K562 (cell line): ENCODE measurements around the gene TMEM121. TPM values are rescaled to one million over a fixed set of nuclear protein-coding genes. Genes with fewer than 3 reads are reported as not detected.

ENCODE experiments used
- ATAC-seq: fragments of 200-7000 bp; cut with Tn5 transposase; 3 replicates; pipeline ENCODE4 v1.9.1; 2020; ENCODE audit warnings: moderate library complexity
- BruUV-seq: library from RNA; stranded (reverse); fragments of 400-500 nt; replicated peaks from 2 replicates; lab custom pipeline; 2021; lab: Mats Ljungman, UMichigan
- CTCF ChIA-PET: fragments of 300-600 bp; formaldehyde crosslinking; extraction: SDS; loops from one replicate; lab custom pipeline; 2021; ENCODE audit warnings: low intra/inter-chr PET ratio; lab: Yijun Ruan, JAX
- POLR2A ChIA-PET: fragments of 300-600, 350-650 bp; sonication (Branson Sonifier 250); formaldehyde crosslinking; extraction: SDS; loops from one replicate; lab custom pipeline; 2021; ENCODE audit warnings: antibody characterized with exemption, inconsistent platforms; lab: Yijun Ruan, JAX
- DNase-seq, 4 experiments: peaks; one replicate each; pipeline versions ENCODE4 v3.0.0 to v3.0.0-alpha.2; 2011 to 2018; ENCODE audit warnings: low spot score in 3 of 4, mixed read lengths in 3 of 4; ENCODE audit errors: extremely low read depth in 1 of 4
- FAIRE-seq: peaks from 2 replicates; lab custom pipeline; 2011; peaks lifted over from hg19 to GRCh38; lab: Jason Lieb, UNC
- H2AFZ ChIP-seq: 2 replicates; pipeline ENCODE4 v1.6.0; 2011; ENCODE audit warnings: low read depth, low read length, control low read depth, inconsistent platforms
- H3K27ac ChIP-seq: fragments of 200-600 bp; 3 replicates; pipeline ENCODE4 v1.8.0; 2011; ENCODE audit warnings: low read depth, mild to moderate bottlenecking, control low read depth, inconsistent platforms, low read length, moderate library complexity, mixed read lengths; ENCODE audit errors: extremely low read depth
- H3K27me3 ChIP-seq, 2 experiments: fragments of 300-600 bp in 1 of 2; 2 replicates in 1 of 2; 3 replicates in 1 of 2; pipeline versions ENCODE4 v1.6.0 to v1.8.0; 2011; ENCODE audit warnings: inconsistent platforms in 2 of 2, low read length in 2 of 2, mild to moderate bottlenecking in 1 of 2, mixed read lengths in 1 of 2, moderate library complexity in 1 of 2; ENCODE audit not compliant: control insufficient read depth in 2 of 2, insufficient read depth in 2 of 2
- H3K36me3 ChIP-seq: fragments of 300-600 bp; 3 replicates; pipeline ENCODE4 v1.8.0; 2011; ENCODE audit warnings: mild to moderate bottlenecking, low read length, inconsistent platforms; ENCODE audit not compliant: control insufficient read depth, insufficient read depth
- H3K4me1 ChIP-seq, 2 experiments: fragments of 200-600 bp in 1 of 2; replicated peaks in 1 of 2; 2 replicates in 1 of 2; 3 replicates in 1 of 2; pipeline versions ENCODE4 v1.5.1 to v1.8.0; 2011; ENCODE audit warnings: inconsistent platforms in 2 of 2, low read length in 2 of 2, mild to moderate bottlenecking in 1 of 2, mixed read lengths in 1 of 2, moderate library complexity in 1 of 2; ENCODE audit not compliant: control insufficient read depth in 2 of 2, insufficient read depth in 2 of 2
- H3K4me2 ChIP-seq: 2 replicates; pipeline ENCODE4 v1.6.1; 2011; ENCODE audit warnings: low read length, control low read depth, inconsistent platforms, mixed read lengths; ENCODE audit not compliant: insufficient read depth
- H3K4me3 ChIP-seq: fragments of 200-600 bp; sonication (generic), shearing (Covaris generic); 2 replicates; pipeline ENCODE4 v1.5.1; 2016; ENCODE audit warnings: control low read depth, inconsistent platforms
- H3K79me2 ChIP-seq: fragments of 200-600 bp; 3 replicates; pipeline ENCODE4 v1.8.0; 2011; ENCODE audit warnings: low read length, inconsistent platforms; ENCODE audit not compliant: control insufficient read depth, insufficient read depth
- H3K9ac ChIP-seq, 2 experiments: 2 replicates each; pipeline versions ENCODE4 v1.6.0 to v1.6.1; 2011; ENCODE audit warnings: low read depth in 2 of 2, low read length in 2 of 2, control low read depth in 1 of 2, inconsistent platforms in 1 of 2, mild to moderate bottlenecking in 1 of 2, mixed read lengths in 1 of 2; ENCODE audit not compliant: insufficient read depth in 1 of 2
- H3K9me1 ChIP-seq: one replicate; pipeline ENCODE4 v1.6.0; 2011; ENCODE audit warnings: inconsistent platforms, mild to moderate bottlenecking, low read length, moderate library complexity; ENCODE audit not compliant: control insufficient read depth, insufficient read depth
- H3K9me3 ChIP-seq: replicated peaks from 2 replicates; pipeline ENCODE4 v1.5.1; 2011; ENCODE audit warnings: low read depth, low read length, inconsistent platforms; ENCODE audit not compliant: control insufficient read depth, insufficient read depth
- H4K20me1 ChIP-seq: replicated peaks from 2 replicates; pipeline ENCODE4 v1.6.1; 2011; ENCODE audit warnings: low read length, inconsistent platforms, mixed read lengths; ENCODE audit not compliant: control insufficient read depth, insufficient read depth
- ARNT ChIP-seq, 2 experiments: fragments of 450-650 bp; IDR thresholded peaks; 2 replicates each; pipeline ENCODE4 v1.6.1; 2016; ENCODE audit warnings: mild to moderate bottlenecking in 1 of 2
- BRD4 ChIP-seq: fragments of 200-600 bp; sonication (generic); IDR thresholded peaks from 2 replicates; pipeline ENCODE4 v1.6.1; 2017; ENCODE audit warnings: inconsistent platforms
- CCAR2 ChIP-seq: fragments of 200-400 bp; formaldehyde crosslinking; IDR thresholded peaks from 2 replicates; pipeline ENCODE4 v1.6.1; 2017; ENCODE audit warnings: mild to moderate bottlenecking, low read depth, low read length
- GTF2E2 ChIP-seq: fragments of 200-800 bp; sonication (Bioruptor generic); IDR thresholded peaks from 2 replicates; pipeline ENCODE4 v1.6.1; 2016; ENCODE audit warnings: missing genetic modification characterization, missing compliant biosample characterization
- HNRNPH1 ChIP-seq: fragments of 200-400 bp; formaldehyde crosslinking; optimal IDR thresholded peaks from 2 replicates; pipeline ENCODE3; 2017; ENCODE audit warnings: low read depth, mild to moderate bottlenecking, low read length, moderate library complexity
- HOXB6 ChIP-seq: fragments of 250-450 bp; sonication (Bioruptor Pico); IDR thresholded peaks from 2 replicates; pipeline ENCODE4 v1.5.1; 2022; ENCODE audit warnings: mild to moderate bottlenecking, borderline replicate concordance
- LEF1 ChIP-seq: fragments of 450-650 bp; IDR thresholded peaks from 2 replicates; pipeline ENCODE4 v1.6.1; 2016; ENCODE audit warnings: mild to moderate bottlenecking
- NELFE ChIP-seq: IDR thresholded peaks from 2 replicates; pipeline ENCODE4 v1.6.1; 2011; ENCODE audit warnings: mild to moderate bottlenecking; ENCODE audit not compliant: insufficient read depth, insufficient read length
- NFE2 ChIP-seq: IDR thresholded peaks from 2 replicates; pipeline ENCODE4 v1.6.1; 2014; ENCODE audit warnings: antibody characterized with exemption, low read depth
- NR3C1 ChIP-seq: sonication (generic); formaldehyde crosslinking; IDR thresholded peaks from 2 replicates; pipeline ENCODE4 v1.8.1; 2022; ENCODE audit warnings: missing genetic modification reagents
- OTX1 ChIP-seq: fragments of 450-650 bp; formaldehyde crosslinking; IDR thresholded peaks from 2 replicates; pipeline ENCODE4 v1.4.0; 2022; ENCODE audit warnings: mild to moderate bottlenecking
- RNF2 ChIP-seq: sonication (generic); IDR thresholded peaks from 2 replicates; pipeline ENCODE4 v1.6.1; 2016
- SMAD3 ChIP-seq: fragments of 450-650 bp; formaldehyde crosslinking; conservative IDR thresholded peaks from 2 replicates; pipeline ENCODE4 v1.4.0; 2020; ENCODE audit warnings: mild to moderate bottlenecking
- SUPT5H ChIP-seq: fragments of 450-650 bp; IDR thresholded peaks from 2 replicates; pipeline ENCODE4 v1.6.1; 2016
- TAF9B ChIP-seq: fragments of 450-650 bp; IDR thresholded peaks from 2 replicates; pipeline ENCODE4 v1.6.1; 2018; ENCODE audit warnings: mild to moderate bottlenecking; ENCODE audit not compliant: partially characterized antibody
- ZKSCAN1 ChIP-seq: fragments of 150-350 bp; IDR thresholded peaks from 2 replicates; pipeline ENCODE4 v1.6.1; 2016; ENCODE audit warnings: low read depth, low read length
- ZNF175 ChIP-seq: fragments of 200-800 bp; sonication (Bioruptor generic); IDR thresholded peaks from 2 replicates; pipeline ENCODE4 v1.6.1; 2016; ENCODE audit warnings: low read depth, mild to moderate bottlenecking, missing genetic modification characterization, missing compliant biosample characterization
- ZNF232 ChIP-seq: sonication (generic); formaldehyde crosslinking; IDR thresholded peaks from 2 replicates; pipeline ENCODE4 v1.8.0; 2022; ENCODE audit warnings: mild to moderate bottlenecking, missing genetic modification reagents
- ZNF324 ChIP-seq: fragments of 250-450 bp; sonication (Bioruptor Pico); IDR thresholded peaks from 2 replicates; pipeline ENCODE4 v1.4.0; 2020; ENCODE audit warnings: mild to moderate bottlenecking
- ZNF584 ChIP-seq: fragments of 200-800 bp; sonication (Bioruptor generic); IDR thresholded peaks from 2 replicates; pipeline ENCODE4 v1.6.1; 2016; ENCODE audit warnings: low read depth, mild to moderate bottlenecking, missing genetic modification characterization, missing compliant biosample characterization
- ZZZ3 ChIP-seq: fragments of 450-650 bp; IDR thresholded peaks from 2 replicates; pipeline ENCODE4 v1.6.1; 2016; ENCODE audit warnings: antibody characterized with exemption, mild to moderate bottlenecking, moderate library complexity
- WGBS: fragments of 100-300 bp; shearing (Covaris generic); methylation state at CpG from one replicate; pipeline ENCODE4 v1.1.6; 2016; ENCODE audit warnings: low coverage, mixed read lengths; ENCODE audit not compliant: insufficient coverage; ENCODE audit errors: missing lambda C conversion rate; 5-methylcytosine and 5-hydroxymethylcytosine counted together
- in situ Hi-C: fragments of 300-500 bp; cut with MboI; formaldehyde crosslinking; loops from 4 replicates; pipeline ENCODE4 v1.15.0; 2018; ENCODE audit warnings: inconsistent platforms, mixed read lengths
- intact Hi-C: fragments of 100-400 bp; cut with micrococcal nuclease; formaldehyde crosslinking; loops from 2 replicates; pipeline ENCODE4 v1.14.2; 2022
- polyA plus RNA-seq, 8 experiments: library from polyadenylated mRNA; depleted of rRNA in 4 of 8; stranded (reverse) in 5 of 8; unstranded in 3 of 8; fragments of >200 nt; fragmentation: Nextera tagmentation in 2 of 8; fragmentation: Illumina TruSeq in 1 of 8; extraction: Ambion mirVana in 2 of 8; extraction: Trizol in 1 of 8; gene quantifications; 2 replicates each; pipeline versions ENCODE4 v1.2.1 to v1.2.3, GENCODE V29; 2011 to 2014; ENCODE audit warnings: inconsistent platforms in 1 of 8, missing spikeins in 1 of 8
- total RNA-seq, 7 experiments: library from RNA; depleted of rRNA in 6 of 7; stranded (reverse); fragments of >200 nt in 6 of 7; fragmentation: Illumina TruSeq in 2 of 7; extraction: Trizol in 2 of 7; gene quantifications; 2 replicates each; pipeline versions ENCODE4 v1.2.1 to v1.2.3, GENCODE V29; 2011 to 2021; ENCODE audit warnings: low replicate concordance in 1 of 7
- TF ChIP-seq, protein P1 (sequence below): fragments of 250-450 bp; sonication (Bioruptor Pico); IDR thresholded peaks from 2 replicates; pipeline ENCODE4 v1.8.0; 2021; ENCODE audit warnings: moderate library complexity, mild to moderate bottlenecking, inconsistent platforms
- TF ChIP-seq, protein P2 (sequence below): fragments of 450-650 bp; formaldehyde crosslinking; IDR thresholded peaks from 2 replicates; pipeline ENCODE4 v1.4.0; 2020; ENCODE audit warnings: mild to moderate bottlenecking, moderate library complexity
- TF ChIP-seq, protein P3 (sequence below): sonication (generic); formaldehyde crosslinking; IDR thresholded peaks from 2 replicates; pipeline ENCODE4 v1.9.0; 2022; ENCODE audit warnings: mild to moderate bottlenecking, missing genetic modification reagents

TMEM121 gene
- total and polyA plus RNA-seq, 9 of the 15 experiments (the other 6 are each of a cell fraction or from before 2014, with no cell fraction given) = 0.31 to 0.36 TPM; not detected in 7

DNA sequence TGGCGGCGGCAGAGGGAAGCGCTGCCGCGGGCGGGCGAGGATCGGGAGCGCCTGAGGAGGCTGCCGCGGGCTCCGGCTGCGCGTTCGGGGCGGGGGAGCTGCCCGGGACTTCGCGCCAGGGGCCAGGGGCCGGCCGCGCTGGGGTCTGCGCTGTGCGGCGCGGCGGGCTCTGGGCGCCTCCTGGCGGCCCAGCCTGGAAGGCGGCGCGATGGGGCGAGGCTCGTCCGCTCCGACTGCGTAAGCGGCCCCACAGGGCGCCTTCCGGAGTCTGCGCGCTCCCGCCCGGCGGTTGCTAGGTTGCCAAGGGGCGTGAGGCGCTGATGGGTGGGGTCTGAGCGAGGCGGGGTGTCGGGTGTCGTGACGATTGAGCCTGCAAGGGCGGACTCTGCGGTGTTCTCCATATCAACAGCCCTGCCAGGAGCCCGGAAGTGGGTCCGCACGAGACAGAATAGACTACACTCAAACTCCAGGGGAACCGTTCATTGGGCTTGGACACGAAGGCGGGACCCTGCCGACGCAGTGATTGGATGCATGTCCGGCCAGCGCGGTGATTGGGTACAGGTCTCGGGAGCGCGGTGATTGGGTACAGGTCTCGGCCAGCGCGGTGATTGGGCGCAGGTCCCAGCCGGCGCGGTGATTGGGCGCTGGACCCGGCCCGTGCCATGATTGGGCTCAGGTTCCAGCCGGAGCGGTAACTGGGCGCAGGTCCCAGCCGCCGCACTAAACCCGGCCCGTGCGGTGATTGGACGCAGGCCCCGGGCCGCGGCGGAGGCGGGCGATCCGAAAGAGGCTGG lies 35.6 kb upstream of the TMEM121 start, which contains the start of gene TEDC1:
Gene TEDC1 (plus strand): TSS at position 675 of the 794 bp plus-strand sequence. CDS start 130 bp downstream, outside the sequence.
- Histone ChIP-seq H3K4me2 (peak within 1 kb of the TSS; percentile 73; the same call in 1 of the 2 replicates), H2AFZ (peak within 1 kb of the TSS; percentile 90), H3K4me1 (peaks cover 1 to 85% of the 10 kb centered on the region in 2 experiments), H3K4me3 (peak within 1 kb of the TSS; percentile 83), H3K27ac (peak within 1 kb of the TSS; percentile 87), H3K79me2 (peaks cover 5% of the 10 kb centered on the region; the same call in 2 of the 3 replicates), H3K27me3 (no peaks in the 10 kb centered on the region), H4K20me1 (peaks cover 6% of the 10 kb centered on the region), H3K36me3 (peaks cover 2% of the 10 kb centered on the region; the same call in 1 of the 3 replicates), H3K9me1 (no peaks in the 10 kb centered on the region), H3K9ac (peak within 1 kb of the TSS; percentile 71 to 94; a peak in 3 of 4 replicates), H3K9me3 (no peaks in the 10 kb centered on the region)
- ChIA-PET CTCF (interaction anchor here (0.7 to 2.0 kb wide), 3 partner anchors 9 to 120 kb away, joined by 3 to 16 read pairs (median 5); no protein-coding TSS in a partner anchor), POLR2A (interaction anchor here (1.9 kb wide), 1 partner anchor 9 kb away, joined by 12 read pairs; no protein-coding TSS in a partner anchor)
- 1% methylated on average over 27 of the region's 94 CpGs for WGBS
- in situ Hi-C loops = no loop called here
- FAIRE-seq (peak; percentile 99), ATAC-seq (peak; percentile 90), DNase-seq (peak; percentile 84 to 98 (median 91))
- intact Hi-C loops = loop anchor here (2.0 kb wide), 2 partner anchors 120 to 190 kb away; partner anchors contain the start of gene BRF1
- no TSS peak for BruUV-seq
- TF ChIP-seq GTF2E2 (no peak; the same call in 1 of the 2 replicates), ZNF324 (no peak), OTX1 (CRISPR knock-in tag) (0 out of 2 replicates have a peak, but pooled peaks have one; percentile 57), ZNF175 (CRISPR knock-in tag) (peak; percentile 95), ZNF584 (CRISPR knock-in tag) (peak; percentile 81), LEF1 (peak; percentile 45; the same call in 1 of the 2 replicates), HNRNPH1 (no peak), SMAD3 (no peak), TAF9B (no peak), CCAR2 (no peak), SUPT5H (no peak), ZZZ3 (no peak), NR3C1 (CRISPR knock-in tag) (no peak), HOXB6 (CRISPR knock-in tag) (no peak), NFE2 (no peak), NELFE (no peak), ARNT (IDR thresholded peaks at IDR 0.05) (no peak), ZKSCAN1 (no peak), BRD4 (no peak), ZNF232 (CRISPR knock-in tag) (no peak), RNF2 (peak; percentile 40; the same call in 1 of the 2 replicates)
- TF ChIP-seq, protein P1, sequence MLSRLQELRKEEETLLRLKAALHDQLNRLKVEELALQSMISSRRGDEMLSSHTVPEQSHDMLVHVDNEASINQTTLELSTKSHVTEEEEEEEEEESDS (CRISPR knock-in tag) = no peak
- TF ChIP-seq, protein P2, sequence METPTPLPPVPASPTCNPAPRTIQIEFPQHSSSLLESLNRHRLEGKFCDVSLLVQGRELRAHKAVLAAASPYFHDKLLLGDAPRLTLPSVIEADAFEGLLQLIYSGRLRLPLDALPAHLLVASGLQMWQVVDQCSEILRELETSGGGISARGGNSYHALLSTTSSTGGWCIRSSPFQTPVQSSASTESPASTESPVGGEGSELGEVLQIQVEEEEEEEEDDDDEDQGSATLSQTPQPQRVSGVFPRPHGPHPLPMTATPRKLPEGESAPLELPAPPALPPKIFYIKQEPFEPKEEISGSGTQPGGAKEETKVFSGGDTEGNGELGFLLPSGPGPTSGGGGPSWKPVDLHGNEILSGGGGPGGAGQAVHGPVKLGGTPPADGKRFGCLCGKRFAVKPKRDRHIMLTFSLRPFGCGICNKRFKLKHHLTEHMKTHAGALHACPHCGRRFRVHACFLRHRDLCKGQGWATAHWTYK (CRISPR knock-in tag) = no peak
- TF ChIP-seq, protein P3, sequence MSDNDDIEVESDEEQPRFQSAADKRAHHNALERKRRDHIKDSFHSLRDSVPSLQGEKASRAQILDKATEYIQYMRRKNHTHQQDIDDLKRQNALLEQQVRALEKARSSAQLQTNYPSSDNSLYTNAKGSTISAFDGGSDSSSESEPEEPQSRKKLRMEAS = peak; percentile 62
